ENCODE measurements around the gene LYSMD2. TPM values are rescaled to one million over a fixed set of nuclear protein-coding genes. Genes with fewer than 3 reads are reported as not detected.
"Not testable (repeated sequence)": the region's sequence is repeated elsewhere in the genome, so short reads cannot be mapped to it uniquely, and the experiment has no call there.

Gene LYSMD2
- total RNA-seq (2021): 2.2 to 2.7 TPM (median 2.6 TPM) in 3 replicates
- percentile 41 among the genes with signal in this experiment for Bru-seq, nascent RNA
- long read RNA-seq, experiment 1, transcript LYSMD2-201 (3 exons, 1,759 nt): major isoform, 6 of 12 reads
- long read RNA-seq, experiment 1, partial matches to known transcripts: 0 of 12 reads
- long read RNA-seq, experiment 1, other reads (novel, unspliced or antisense): 5 of 12 reads
- long read RNA-seq, experiment 2, partial matches to known transcripts: 1 of 2 reads
- long read RNA-seq, experiment 2, other reads (novel, unspliced or antisense): 0 of 2 reads
- long read RNA-seq, experiment 3, partial matches to known transcripts: 1 of 3 reads
- long read RNA-seq, experiment 3, other reads (novel, unspliced or antisense): 0 of 3 reads

- Mint-ChIP-seq H3K9me3 (no peaks in the 10 kb centered on the region), H3K4me1 (peaks cover 13% of the 10 kb centered on the region), H3K27me3 (ENCODE audit: low read depth) (peaks cover 44% of the 10 kb centered on the region), H3K36me3 (no peaks in the 10 kb centered on the region), H3K4me3 (peak within 1 kb of the TSS; percentile 71), H3K27ac (no peak within 1 kb of the TSS)
- ChIA-PET CTCF (interaction anchor here (0.7 to 2.0 kb wide), 10 partner anchors 15 to 574 kb away, joined by 3 to 12 read pairs (median 3); no protein-coding TSS in a partner anchor), POLR2A (interaction anchor here (0.5 kb wide), 1 partner anchor 282 kb away, joined by 3 read pairs; no protein-coding TSS in a partner anchor)
- TF ChIP-seq PREB (CRISPR knock-in tag; IDR thresholded peaks at IDR 0.05; ENCODE audit: borderline replicate concordance) (no peak), KAT7 (CRISPR knock-in tag; IDR thresholded peaks at IDR 0.05; ENCODE audit: borderline replicate concordance) (peak; percentile 42; the same call in 1 of the 2 replicates), OVOL2 (CRISPR knock-in tag; IDR thresholded peaks at IDR 0.05; ENCODE audit: borderline replicate concordance) (no peak), EMX1 (CRISPR knock-in tag; IDR thresholded peaks at IDR 0.05) (no peak), FOXP4 (CRISPR knock-in tag; IDR thresholded peaks at IDR 0.05) (peak; percentile 9; the same call in 1 of the 2 replicates), HMGA2 (CRISPR knock-in tag; IDR thresholded peaks at IDR 0.05) (no peak), E2F5 (CRISPR knock-in tag; IDR thresholded peaks at IDR 0.05) (peak; percentile 37; the same call in 1 of the 2 replicates), USF1 (CRISPR knock-in tag; IDR thresholded peaks at IDR 0.05) (no peak), CREM (CRISPR knock-in tag; IDR thresholded peaks at IDR 0.05) (0 out of 2 replicates have a peak, but pooled peaks have one; percentile 37), ZNF219 (CRISPR knock-in tag; IDR thresholded peaks at IDR 0.05; ENCODE audit: borderline replicate concordance) (no peak), ZNF138 (CRISPR knock-in tag; conservative IDR thresholded peaks at IDR 0.05) (no peak), ZSCAN18 (CRISPR knock-in tag; IDR thresholded peaks at IDR 0.05) (no peak)
- peak; percentile 63 for ATAC-seq
- peak; percentile 52 for DNase-seq (ENCODE audit: low spot score)
These were observed at the start of gene LYSMD2 for GRCh38 chr15:51737522-51738305. LYSMD2 (minus strand) TSS chr15:51737655; CDS start chr15:51737622, 33 bp downstream.

GRCh38 chr15:51787130-51787529 lies 49.7 kb upstream of the LYSMD2 start:
- POLR2A ChIA-PET: interaction anchor here (0.6 to 0.9 kb wide), 2 partner anchors 130 to 177 kb away, joined by 4 to 5 read pairs; no protein-coding TSS in a partner anchor
- peak; percentile 81 for DNase-seq (ENCODE audit: low spot score)
- 0 out of 2 replicates have a peak, but pooled peaks have one; percentile 34 for TF ChIP-seq MAX (CRISPR knock-in tag; IDR thresholded peaks at IDR 0.05)
- peak; percentile 93 for TF ChIP-seq FOXK1 (CRISPR knock-in tag; IDR thresholded peaks at IDR 0.05)
- peak; percentile 84 for ATAC-seq
- H3K4me3 Mint-ChIP-seq; H3K36me3 Mint-ChIP-seq; H3K27ac Mint-ChIP-seq; H3K9me3 Mint-ChIP-seq; H3K27me3 Mint-ChIP-seq (ENCODE audit: low read depth): not testable (repeated sequence)
- CTCF ChIA-PET: interaction anchor here (0.9 to 2.5 kb wide), 13 partner anchors 8 to 137 kb away, joined by 3 to 11 read pairs (median 4); partner anchors contain the start of gene LYSMD2
- H3K4me1 Mint-ChIP-seq: peaks cover 13% of the 10 kb centered on the region

Data from WTC11 (cell line).